SK-N-DZ (cell line): Measurements from ENCODE around the gene GRIN3A.

ENCODE experiments used
- DNase-seq: peaks from one replicate; pipeline ENCODE4 v3.0.0-alpha.2; 2015; ENCODE audit warnings: low spot score

The GRIN3A gene

GRCh38 chr9:101527066-101527465, 211.4 kb downstream of the GRIN3A start:
- DNase-seq: no peak

GRCh38 chr9:101524371-101524770, 214.1 kb downstream of the GRIN3A start:
- no peak for DNase-seq
